ENCODE measurements around the gene HRH3. TPM values are rescaled to one million over a fixed set of nuclear protein-coding genes. Genes with fewer than 3 reads are reported as not detected.

The HRH3 gene
- total and polyA plus RNA-seq, 7 experiments from 2014 or later = not detected

- Mint-ChIP-seq H3K27ac (no peak overlapping the region), H3K9me3 (peaks cover 0 to 2% (median 0%) of the 10 kb centered on the region in 11 donors), H3K27me3 (peaks cover 4 to 31% (median 19%) of the 10 kb centered on the region in 5 donors), H3K36me3 (no peaks in the 10 kb centered on the region), H3K4me1 (no peaks in the 10 kb centered on the region), H3K4me3 (no peak overlapping the region)
- POLR2A ChIA-PET = no interaction called here
- Histone ChIP-seq H3K4me1 (ENCODE audit: control insufficient read depth in 2 of 2, insufficient read depth in 2 of 2, low read length in 2 of 2) (no peaks in the 10 kb centered on the region), H3K36me3 (ENCODE audit: control insufficient read depth in 2 of 3, insufficient read depth in 3 of 3, low read length in 3 of 3) (no peaks in the 10 kb centered on the region), H3K9me3 (ENCODE audit: control insufficient read depth in 2 of 3, low read length in 3 of 3) (no peaks in the 10 kb centered on the region), H3K27me3 (ENCODE audit: control insufficient read depth in 2 of 2, insufficient read depth in 2 of 2, low read length in 2 of 2) (peaks cover 0 to 4% of the 10 kb centered on the region in 2 donors), H3K4me3 (ENCODE audit: low read length) (no peak overlapping the region), H3K27ac (ENCODE audit: low read depth, low read length) (no peak overlapping the region)
- no peak for DNase-seq
- intact Hi-C loops (cut with micrococcal nuclease) = no loop called here
- no peak for ATAC-seq
- CTCF ChIA-PET = no interaction called here
Observed at GRCh38 chr20:62228982-62229545, 9.0 kb upstream of the HRH3 start.

- Histone ChIP-seq H3K27ac (ENCODE audit: low read depth, low read length) (no peak overlapping the region), H3K9me3 (ENCODE audit: control insufficient read depth in 2 of 3, low read length in 3 of 3) (no peaks in the 10 kb centered on the region), H3K4me3 (ENCODE audit: low read length) (no peak overlapping the region), H3K27me3 (ENCODE audit: control insufficient read depth in 2 of 2, insufficient read depth in 2 of 2, low read length in 2 of 2) (peaks cover 0 to 4% of the 10 kb centered on the region in 2 donors), H3K36me3 (ENCODE audit: control insufficient read depth in 2 of 3, insufficient read depth in 3 of 3, low read length in 3 of 3) (no peaks in the 10 kb centered on the region), H3K4me1 (ENCODE audit: control insufficient read depth in 2 of 2, insufficient read depth in 2 of 2, low read length in 2 of 2) (no peaks in the 10 kb centered on the region)
- ATAC-seq (no peak), DNase-seq (no peak)
- ChIA-PET CTCF (no interaction called here), POLR2A (no interaction called here)
- Mint-ChIP-seq H3K27me3 (peaks cover 4 to 32% (median 14%) of the 10 kb centered on the region in 5 donors), H3K9me3 (no peaks in the 10 kb centered on the region), H3K4me3 (no peak overlapping the region), H3K36me3 (no peaks in the 10 kb centered on the region), H3K4me1 (no peaks in the 10 kb centered on the region), H3K27ac (no peak overlapping the region)
- intact Hi-C loops (cut with micrococcal nuclease) = no loop called here
Observed at GRCh38 chr20:62227977-62228958, 8.2 kb upstream of the HRH3 start.

- peaks cover 4 to 38% (median 20%) of the 10 kb centered on the region in 5 donors for H3K27me3 Mint-ChIP-seq
- Histone ChIP-seq H3K27ac (ENCODE audit: low read depth, low read length) (no peak overlapping the region), H3K9me3 (ENCODE audit: control insufficient read depth in 2 of 3, low read length in 3 of 3) (no peaks in the 10 kb centered on the region), H3K4me3 (ENCODE audit: low read length) (no peak overlapping the region), H3K4me1 (ENCODE audit: control insufficient read depth in 2 of 2, insufficient read depth in 2 of 2, low read length in 2 of 2) (no peaks in the 10 kb centered on the region), H3K36me3 (ENCODE audit: control insufficient read depth in 2 of 3, insufficient read depth in 3 of 3, low read length in 3 of 3) (no peaks in the 10 kb centered on the region), H3K27me3 (ENCODE audit: control insufficient read depth in 2 of 2, insufficient read depth in 2 of 2, low read length in 2 of 2) (peaks cover 0 to 4% of the 10 kb centered on the region in 2 donors)
- H3K9me3 Mint-ChIP-seq = no peaks in the 10 kb centered on the region
- intact Hi-C loops (cut with micrococcal nuclease) = no loop called here
- no peaks in the 10 kb centered on the region for H3K4me1 Mint-ChIP-seq
- no peak for ATAC-seq
- H3K27ac Mint-ChIP-seq = no peak overlapping the region
- no peak overlapping the region for H3K4me3 Mint-ChIP-seq
- H3K36me3 Mint-ChIP-seq = no peaks in the 10 kb centered on the region
- CTCF ChIA-PET = no interaction called here
- POLR2A ChIA-PET = no interaction called here
- no peak for DNase-seq
Observed at GRCh38 chr20:62227591-62227976, 7.5 kb upstream of the HRH3 start.

- Histone ChIP-seq H3K4me1 (ENCODE audit: control insufficient read depth in 2 of 2, insufficient read depth in 2 of 2, low read length in 2 of 2) (no peaks in the 10 kb centered on the region), H3K27me3 (ENCODE audit: control insufficient read depth in 2 of 2, insufficient read depth in 2 of 2, low read length in 2 of 2) (peaks cover 0 to 7% of the 10 kb centered on the region in 2 donors), H3K9me3 (ENCODE audit: control insufficient read depth in 2 of 3, low read length in 3 of 3) (no peaks in the 10 kb centered on the region), H3K27ac (ENCODE audit: low read depth, low read length) (no peak overlapping the region), H3K4me3 (ENCODE audit: low read length) (no peak overlapping the region), H3K36me3 (ENCODE audit: control insufficient read depth in 2 of 3, insufficient read depth in 3 of 3, low read length in 3 of 3) (no peaks in the 10 kb centered on the region)
- ChIA-PET POLR2A (no interaction called here), CTCF (no interaction called here)
- no peak for ATAC-seq
- H3K4me3 Mint-ChIP-seq = no peak overlapping the region
- H3K36me3 Mint-ChIP-seq = no peaks in the 10 kb centered on the region
- no peak for DNase-seq
- peaks cover 4 to 40% (median 20%) of the 10 kb centered on the region in 5 donors for H3K27me3 Mint-ChIP-seq
- no peaks in the 10 kb centered on the region for H3K9me3 Mint-ChIP-seq
- no peaks in the 10 kb centered on the region for H3K4me1 Mint-ChIP-seq
- intact Hi-C loops (cut with micrococcal nuclease) = no loop called here
- no peak overlapping the region for H3K27ac Mint-ChIP-seq
Observed at GRCh38 chr20:62226707-62227590, 6.9 kb upstream of the HRH3 start.

GRCh38 chr20:62225820-62226635 lies 6.0 kb upstream of the HRH3 start:
- peaks cover 11 to 47% (median 23%) of the 10 kb centered on the region in 5 donors for H3K27me3 Mint-ChIP-seq
- no peak overlapping the region for H3K27ac Mint-ChIP-seq
- H3K4me3 Mint-ChIP-seq = no peak overlapping the region

GRCh38 chr20:62225026-62225425 lies 4.9 kb upstream of the HRH3 start:
- POLR2A ChIA-PET = no interaction called here
- DNase-seq (no peak), ATAC-seq (no peak)
- intact Hi-C loops (cut with micrococcal nuclease) = no loop called here
- Histone ChIP-seq H3K36me3 (ENCODE audit: control insufficient read depth in 2 of 3, insufficient read depth in 3 of 3, low read length in 3 of 3) (no peaks in the 10 kb centered on the region), H3K27me3 (ENCODE audit: control insufficient read depth in 2 of 2, insufficient read depth in 2 of 2, low read length in 2 of 2) (peaks cover 0 to 21% of the 10 kb centered on the region in 2 donors), H3K9me3 (ENCODE audit: control insufficient read depth in 2 of 3, low read length in 3 of 3) (no peaks in the 10 kb centered on the region), H3K4me1 (ENCODE audit: control insufficient read depth in 2 of 2, insufficient read depth in 2 of 2, low read length in 2 of 2) (no peaks in the 10 kb centered on the region), H3K4me3 (ENCODE audit: low read length) (no peak overlapping the region), H3K27ac (ENCODE audit: low read depth, low read length) (no peak overlapping the region)
- H3K9me3 Mint-ChIP-seq = no peaks in the 10 kb centered on the region
- no peak overlapping the region for H3K27ac Mint-ChIP-seq
- no peaks in the 10 kb centered on the region for H3K36me3 Mint-ChIP-seq
- H3K4me3 Mint-ChIP-seq = no peak overlapping the region
- peaks cover 0 to 5% (median 3%) of the 10 kb centered on the region in 7 donors for H3K4me1 Mint-ChIP-seq
- H3K27me3 Mint-ChIP-seq = peaks cover 17 to 50% (median 25%) of the 10 kb centered on the region in 5 donors
- CTCF ChIA-PET = no interaction called here

More at GRCh38 chr20:62225820-62226635, 6.0 kb upstream of the HRH3 start:
- Histone ChIP-seq H3K27me3 (ENCODE audit: control insufficient read depth in 2 of 2, insufficient read depth in 2 of 2, low read length in 2 of 2) (peaks cover 0 to 14% of the 10 kb centered on the region in 2 donors), H3K4me1 (ENCODE audit: control insufficient read depth in 2 of 2, insufficient read depth in 2 of 2, low read length in 2 of 2) (no peaks in the 10 kb centered on the region), H3K27ac (ENCODE audit: low read depth, low read length) (no peak overlapping the region), H3K4me3 (ENCODE audit: low read length) (no peak overlapping the region), H3K9me3 (ENCODE audit: control insufficient read depth in 2 of 3, low read length in 3 of 3) (no peaks in the 10 kb centered on the region), H3K36me3 (ENCODE audit: control insufficient read depth in 2 of 3, insufficient read depth in 3 of 3, low read length in 3 of 3) (no peaks in the 10 kb centered on the region)
- ATAC-seq (no peak), DNase-seq (no peak)
- peaks cover 0 to 2% (median 1%) of the 10 kb centered on the region in 7 donors for H3K4me1 Mint-ChIP-seq
- no peaks in the 10 kb centered on the region for H3K36me3 Mint-ChIP-seq
- H3K9me3 Mint-ChIP-seq = no peaks in the 10 kb centered on the region
- ChIA-PET POLR2A (no interaction called here), CTCF (no interaction called here)
- intact Hi-C loops (cut with micrococcal nuclease) = no loop called here

Measured in naive thymus-derived CD4-positive, alpha-beta T cell (primary cell).